NCI-H128 (cell line): Measurements from ENCODE around the gene ANGPTL1.
"Not testable (repeated sequence)": the region's sequence is repeated elsewhere in the genome, so short reads cannot be mapped to it uniquely, and the experiment has no call there.

ENCODE experiments used
- DNase-seq: peaks from one replicate; lab custom pipeline; 2025; ENCODE audit not compliant: unreplicated experiment; lab: John Stamatoyannopoulos, UW

ANGPTL1 gene

DNA sequence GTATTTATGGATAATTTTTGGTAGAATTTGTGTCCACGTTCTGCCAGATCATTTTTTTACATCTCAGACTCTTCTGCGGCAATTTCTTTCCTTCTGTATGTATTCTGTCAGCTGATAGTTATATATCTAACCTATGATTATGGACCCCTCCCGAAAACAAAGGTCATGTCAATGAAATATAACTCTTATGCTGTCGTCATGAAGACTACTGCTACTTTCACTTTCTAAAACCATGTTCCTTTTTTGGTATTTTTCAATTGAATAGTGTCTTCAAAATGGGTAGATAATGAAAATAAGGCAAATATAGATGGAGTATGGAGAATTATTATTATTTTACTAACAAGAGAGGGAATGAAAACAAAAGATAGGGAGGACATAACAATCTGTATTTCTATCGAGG, 3.2 kb downstream of the ANGPTL1 start:
- no peak for DNase-seq

DNA sequence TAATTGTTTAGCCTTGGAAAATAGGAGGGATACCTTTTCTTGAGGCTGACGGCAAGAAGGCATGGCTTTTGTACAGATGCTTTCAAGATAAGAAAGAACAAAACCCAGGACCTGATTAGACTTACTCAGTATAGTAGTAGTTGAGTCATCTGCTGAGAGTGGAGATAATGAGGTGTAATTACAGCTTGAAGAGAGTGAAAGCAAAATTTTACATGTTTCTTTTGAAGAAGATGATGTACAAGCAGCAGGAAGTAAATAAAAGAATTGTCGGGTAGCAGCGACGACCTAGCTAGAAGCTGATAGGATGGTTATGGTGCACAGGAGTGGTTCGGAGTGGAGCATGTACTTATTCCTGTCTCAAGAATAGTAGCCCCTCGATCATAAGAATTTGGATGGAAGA, 6.6 kb downstream of the ANGPTL1 start:
- no peak for DNase-seq

DNA sequence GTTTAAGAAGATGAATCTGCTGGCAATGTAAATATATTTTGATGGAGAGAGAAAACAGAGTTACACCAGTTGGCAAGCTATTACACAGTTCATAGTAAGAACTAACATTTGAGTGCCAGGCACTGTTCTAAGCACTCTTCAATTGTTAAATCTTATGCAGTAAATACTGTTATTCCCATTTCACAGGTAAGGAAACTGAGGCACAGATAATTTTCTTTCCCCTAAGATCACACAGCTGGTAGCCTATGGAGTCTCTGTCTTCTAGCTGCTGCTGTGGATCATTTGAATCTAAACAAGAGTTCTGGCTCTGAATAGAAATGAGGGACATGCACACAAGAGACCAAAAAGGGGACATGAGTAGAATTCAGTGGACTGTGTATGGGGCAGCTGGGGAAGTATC, 8.0 kb downstream of the ANGPTL1 start:
- no peak for DNase-seq

DNA sequence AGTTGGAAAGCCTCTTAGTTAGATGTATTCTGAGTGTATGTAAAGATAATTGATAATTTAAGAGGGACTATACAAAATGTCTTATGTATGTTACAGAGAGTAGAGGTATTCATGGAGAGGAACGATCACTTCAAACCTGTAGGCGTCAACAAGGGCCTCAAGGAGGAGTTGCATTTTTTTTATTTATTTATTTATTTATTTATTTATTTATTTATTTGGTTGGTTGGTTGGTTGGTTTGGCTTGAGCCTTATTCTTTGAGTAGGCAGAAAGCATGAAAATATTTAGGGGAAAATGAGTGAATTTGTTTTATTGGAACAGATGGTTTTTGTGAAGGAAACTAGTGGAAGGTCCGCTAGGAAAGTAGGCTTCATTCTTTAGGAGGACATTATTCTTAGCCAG, 8.5 kb downstream of the ANGPTL1 start:
- DNase-seq: no peak

DNA sequence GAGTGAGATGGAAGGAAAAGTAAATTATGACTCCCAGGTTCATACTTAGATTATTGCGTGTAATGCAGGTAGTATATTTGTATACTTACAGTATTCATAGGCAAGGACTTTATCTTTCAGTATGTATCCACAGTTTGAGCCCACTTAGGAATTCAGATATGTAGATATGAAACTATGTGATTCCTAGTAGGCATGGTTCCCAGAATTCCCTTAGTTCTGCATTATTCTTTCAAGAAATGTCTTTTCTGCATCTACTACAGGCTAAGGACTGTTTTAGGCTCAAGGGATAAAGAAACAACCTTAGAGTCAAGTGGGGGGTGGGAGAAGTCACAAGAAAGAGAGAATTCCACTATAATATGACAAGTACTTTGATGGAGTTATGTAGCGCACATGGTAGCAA, 13.8 kb downstream of the ANGPTL1 start:
- no peak for DNase-seq

DNA sequence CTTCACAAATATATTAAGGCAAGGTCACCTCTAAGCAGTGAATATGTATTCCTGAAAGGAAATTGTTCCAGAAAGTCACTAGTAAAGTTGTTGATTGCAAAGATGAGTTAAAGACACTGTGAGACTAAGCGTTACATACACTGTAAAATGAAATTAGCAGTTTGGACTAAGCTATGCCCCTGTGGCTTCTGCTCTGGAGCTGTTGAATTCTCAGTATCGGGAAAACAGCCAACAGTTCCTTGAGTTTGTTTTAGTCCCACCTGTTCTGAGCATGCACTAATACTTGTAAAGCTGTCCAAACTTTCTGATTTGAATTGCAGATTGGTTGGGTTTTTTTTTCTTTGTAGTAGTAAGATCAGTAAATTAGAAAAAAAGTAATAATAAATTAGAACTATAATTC, 21.0 kb downstream of the ANGPTL1 start:
- no peak for DNase-seq

DNA sequence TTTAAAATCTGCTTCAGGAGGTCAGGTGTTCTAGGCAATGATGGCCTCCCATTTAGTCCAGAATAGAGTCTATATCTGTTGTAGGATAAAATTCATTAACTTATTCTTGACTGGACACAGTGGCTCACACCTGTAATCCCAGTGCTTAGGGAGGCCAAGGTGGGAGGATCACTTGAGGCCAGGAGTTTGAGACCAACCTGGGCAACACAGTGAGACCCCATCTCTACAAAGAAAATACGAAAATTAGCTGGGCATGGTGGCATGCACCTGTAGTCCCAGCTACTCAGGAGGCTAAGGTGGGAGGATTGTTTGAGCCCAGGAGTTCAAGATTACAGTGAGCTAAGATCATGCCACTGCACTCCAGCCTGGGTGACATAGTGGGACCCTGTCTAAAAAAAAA, 23.0 kb downstream of the ANGPTL1 start:
- DNase-seq: not testable (repeated sequence)

DNA sequence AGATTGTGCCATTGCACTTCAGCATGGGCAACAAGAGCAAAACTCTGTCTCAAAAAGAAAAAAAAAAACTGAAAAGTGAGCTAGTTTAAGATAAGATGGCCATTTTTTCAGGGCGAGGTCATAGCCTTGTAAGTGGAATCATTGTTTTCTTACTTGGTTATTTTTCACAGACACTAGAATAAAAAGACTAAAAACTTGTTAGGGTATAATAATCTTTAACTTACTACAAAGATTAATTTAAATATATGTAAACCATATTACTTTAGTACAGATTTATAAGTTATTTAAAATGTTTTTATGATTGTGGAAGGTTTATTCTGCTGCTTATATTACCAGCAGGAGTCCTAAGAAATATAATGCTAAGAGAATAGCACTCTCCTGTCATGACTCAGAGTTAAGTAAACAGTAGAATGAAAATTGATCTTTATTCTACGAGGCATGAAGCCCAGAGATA, 23.5 kb downstream of the ANGPTL1 start:
- DNase-seq: no peak

DNA sequence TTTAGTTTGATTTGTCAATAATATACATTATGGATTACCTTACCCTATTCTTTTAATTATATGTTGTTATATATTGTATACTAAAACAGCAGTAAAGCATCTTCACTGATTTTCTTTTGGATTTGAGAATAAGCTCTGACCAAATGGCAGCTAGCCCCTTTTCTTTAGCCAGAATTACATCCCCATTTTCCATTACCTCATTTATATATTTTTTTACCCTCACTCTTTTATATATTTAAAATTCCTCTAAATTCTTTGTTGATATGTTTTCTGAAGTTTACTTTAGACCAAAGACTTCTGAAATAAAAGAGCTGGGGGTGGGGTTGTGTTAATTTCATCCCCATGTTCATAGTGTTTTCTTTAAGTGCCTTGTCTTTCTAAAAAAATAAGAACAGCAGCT, 24.6 kb downstream of the ANGPTL1 start:
- DNase-seq: no peak

DNA sequence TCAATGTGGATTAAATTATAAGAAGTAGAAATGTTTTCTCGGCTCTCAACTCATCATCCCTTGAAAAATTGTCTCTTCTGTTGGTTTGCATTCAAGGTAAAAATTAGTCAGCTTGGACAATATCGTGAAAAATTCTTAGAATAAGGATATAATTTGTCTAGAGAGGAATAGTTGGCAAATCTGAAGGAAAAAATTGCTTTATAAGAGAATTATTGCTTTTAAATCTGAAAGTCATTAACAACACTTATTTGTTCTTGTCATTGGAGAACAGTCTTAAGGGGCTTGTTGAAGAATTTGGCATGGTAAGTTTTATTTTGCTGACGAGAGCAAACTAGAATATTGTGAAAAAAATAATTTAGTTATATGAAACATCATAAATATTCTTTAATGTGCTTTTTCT, 26.4 kb downstream of the ANGPTL1 start:
- DNase-seq: no peak

DNA sequence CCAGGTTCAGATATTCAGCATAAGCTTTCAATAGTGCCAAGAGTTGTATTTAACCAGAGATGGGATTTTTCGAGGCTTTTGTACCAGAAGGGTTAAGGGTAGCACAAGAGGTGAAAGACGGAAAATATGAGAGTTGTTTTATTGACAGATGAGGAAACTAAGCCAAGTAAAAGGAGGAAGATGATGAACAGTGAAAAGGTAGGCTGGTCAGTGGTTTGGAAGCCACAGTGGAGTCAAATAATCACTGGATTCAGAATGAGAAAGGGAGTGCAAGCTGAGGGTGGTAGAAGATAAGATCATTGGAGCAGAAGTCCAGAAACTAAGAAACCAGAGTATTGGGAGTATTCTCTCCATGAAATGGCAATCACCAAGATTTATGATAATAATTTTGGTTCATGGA, 45.7 kb downstream of the ANGPTL1 start:
- DNase-seq: no peak

DNA sequence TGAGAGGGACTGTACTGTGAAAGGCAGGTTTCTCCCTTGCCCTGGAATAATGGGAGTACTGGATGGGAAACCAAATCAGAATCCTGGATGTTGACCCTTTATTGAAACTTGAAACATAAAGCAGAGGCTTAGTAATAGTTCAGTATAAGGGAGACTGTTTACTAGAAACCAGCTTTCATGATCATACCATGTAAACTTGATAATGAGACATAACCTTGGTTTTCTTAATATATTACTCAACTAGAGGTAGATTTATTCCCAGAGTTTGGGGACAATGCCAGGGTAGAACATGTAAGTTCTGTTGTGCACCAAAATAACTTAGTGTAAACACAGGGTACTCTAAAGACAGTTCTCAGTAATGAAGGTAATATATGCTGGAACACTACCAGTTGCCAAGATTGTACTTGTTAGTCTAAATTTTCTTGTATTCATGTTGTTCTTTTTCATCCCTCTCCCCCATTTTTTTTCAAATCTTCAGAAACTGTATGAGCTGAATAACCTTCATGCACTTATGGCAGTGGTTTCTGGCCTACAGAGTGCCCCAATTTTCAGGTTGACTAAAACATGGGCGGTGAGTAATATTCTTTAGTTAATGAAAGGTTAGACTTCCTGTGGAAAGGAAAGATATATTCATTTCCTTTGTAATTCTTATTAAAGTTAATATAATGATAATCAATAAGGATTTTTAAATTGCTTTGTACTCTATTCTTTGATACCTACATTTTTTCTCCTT, 49.6 kb downstream of the ANGPTL1 start:
- no peak for DNase-seq

DNA sequence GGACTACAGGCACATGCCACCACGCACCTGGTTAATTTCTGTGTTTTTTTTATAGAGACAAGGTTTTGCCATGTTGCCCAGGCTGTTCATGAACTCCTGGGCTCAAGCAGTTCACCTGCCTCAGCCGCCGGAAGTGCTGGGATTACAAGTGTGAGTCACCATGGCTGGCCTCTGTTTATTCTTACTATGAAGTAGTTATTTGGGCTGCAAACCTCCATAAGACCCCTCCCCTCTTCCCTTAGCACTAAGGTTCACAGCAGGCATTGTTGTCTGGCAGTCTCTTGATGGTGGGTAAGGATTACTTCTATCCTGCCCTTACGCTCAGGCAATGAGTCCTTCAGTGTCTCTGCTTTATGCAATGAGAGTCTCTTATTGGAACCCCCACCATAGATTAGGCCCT, 51.8 kb downstream of the ANGPTL1 start:
- DNase-seq: no peak

DNA sequence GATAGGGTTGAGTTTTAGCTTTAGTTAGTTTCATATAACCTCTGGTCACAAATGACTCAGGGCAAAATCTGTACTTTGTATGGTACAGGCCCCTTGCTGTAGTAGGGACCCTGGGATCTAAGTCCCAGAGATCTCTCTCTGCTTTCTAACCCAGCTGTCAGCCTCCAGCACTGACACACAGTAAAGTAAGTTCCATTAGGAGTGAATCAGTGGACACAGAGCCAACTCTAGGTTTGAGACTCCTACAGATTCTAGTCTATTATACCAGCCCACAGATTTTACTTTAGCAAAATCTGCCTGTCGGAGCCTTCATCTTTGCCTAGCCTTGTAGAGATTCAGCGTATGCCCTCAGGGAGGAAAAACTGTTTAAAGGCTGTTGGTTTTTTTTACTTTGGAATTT, 52.5 kb downstream of the ANGPTL1 start:
- no peak for DNase-seq

DNA sequence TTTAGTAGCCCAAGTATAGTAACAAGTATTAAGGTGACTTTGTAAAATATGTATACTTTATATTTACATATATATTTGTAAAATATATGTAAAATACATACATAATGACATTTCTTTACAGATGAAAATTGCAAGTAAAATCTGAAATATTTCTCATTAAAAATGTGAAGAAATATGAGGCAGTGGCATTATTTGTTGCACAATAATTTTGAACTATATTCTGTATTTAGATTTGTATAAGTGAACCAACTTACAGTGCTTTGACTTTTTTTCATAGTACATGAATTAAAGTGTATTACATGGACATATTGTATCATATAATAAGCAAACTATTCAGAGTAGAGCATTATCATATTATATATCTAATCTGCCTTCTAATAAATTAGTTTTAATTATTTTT, 60.3 kb downstream of the ANGPTL1 start:
- DNase-seq: no peak

DNA sequence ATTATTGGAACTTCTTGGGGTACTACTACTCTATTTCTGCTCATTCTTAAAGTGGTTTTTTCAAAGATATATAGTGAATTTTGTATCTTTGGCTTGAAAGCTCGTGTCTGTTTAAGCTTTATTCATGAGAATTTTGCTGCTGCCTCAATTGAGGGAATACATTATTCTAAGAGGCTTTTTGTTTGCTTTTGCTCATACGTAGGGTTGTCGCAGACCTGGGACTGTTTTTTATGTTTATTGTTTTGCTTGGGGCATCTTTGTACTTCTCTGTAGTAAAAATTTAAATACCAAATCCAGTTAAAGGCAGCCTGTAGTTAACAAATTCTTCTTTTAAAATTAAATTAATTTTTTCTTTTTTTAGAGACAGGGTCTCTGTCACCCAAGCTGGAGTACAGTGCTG, 62.3 kb downstream of the ANGPTL1 start:
- no peak for DNase-seq

DNA sequence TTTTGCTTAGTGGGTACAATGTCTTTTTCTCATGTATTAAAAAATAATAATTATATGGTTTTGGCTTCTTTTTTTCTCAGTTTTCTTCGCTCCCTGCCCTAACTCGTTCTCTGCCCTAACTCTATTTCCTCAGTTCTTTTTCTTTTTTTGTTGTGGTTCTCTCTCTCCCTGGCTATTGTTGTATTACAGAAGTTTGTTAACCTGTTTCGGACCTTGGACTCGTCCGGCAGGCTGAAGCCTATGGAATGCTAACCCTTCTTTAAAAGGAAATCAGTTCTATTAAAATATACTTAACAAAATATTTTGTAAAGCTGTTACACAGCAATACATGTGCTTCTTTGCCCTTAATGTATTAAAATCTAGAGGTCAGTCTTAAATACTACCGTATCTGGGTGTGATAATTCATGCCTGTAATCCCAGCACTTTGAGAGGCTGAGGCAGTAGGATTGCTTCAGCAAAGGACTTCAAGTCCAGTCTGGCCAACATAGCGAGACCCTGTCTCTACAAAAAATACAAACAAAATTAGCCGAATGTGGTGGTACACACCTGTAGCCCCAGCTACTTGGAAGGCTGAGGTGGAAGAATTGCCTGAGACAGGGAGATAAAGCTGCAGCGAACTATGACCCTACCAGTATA, 64.1 kb downstream of the ANGPTL1 start:
- DNase-seq: no peak

DNA sequence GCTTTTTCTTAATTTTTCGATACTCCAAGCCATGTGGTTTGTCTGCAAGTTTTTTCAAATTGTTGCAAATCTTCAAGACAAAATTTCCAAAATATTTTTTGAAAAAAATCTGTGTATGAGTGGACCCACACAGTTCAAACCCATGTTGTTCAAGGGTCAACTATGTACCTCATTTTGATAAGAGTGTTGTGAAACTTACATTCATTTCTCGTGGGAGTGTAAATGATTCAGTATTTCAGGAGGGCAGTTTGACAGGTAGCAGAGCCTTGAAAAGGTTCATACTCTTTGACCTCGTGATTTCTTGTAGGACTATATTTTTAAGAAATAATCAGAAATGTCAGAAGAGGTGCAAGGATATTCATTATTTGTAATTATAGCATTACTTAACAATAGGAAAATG, 68.0 kb downstream of the ANGPTL1 start:
- no peak for DNase-seq
